HFFc6 (cell line): ENCODE data around the gene HMGB1. TPM values are rescaled to one million over a fixed set of nuclear protein-coding genes. Genes with fewer than 3 reads are reported as not detected.
A peak's percentile ranks its signal among the peaks of the same experiment; 100 is the strongest.

Experiments
- DNase-seq: peaks from one replicate; pipeline ENCODE4 v3.0.0-alpha.2; 2018
- H3K27ac Mint-ChIP-seq: 2 replicates; pipeline ENCODE4 v1.8.0; 2020; ENCODE audit warnings: mild to moderate bottlenecking, mixed read lengths
- H3K27me3 Mint-ChIP-seq: 2 replicates; pipeline ENCODE4 v1.8.0; 2021; ENCODE audit warnings: mild to moderate bottlenecking, moderate library complexity, mixed read lengths; ENCODE audit not compliant: insufficient read depth
- H3K36me3 Mint-ChIP-seq: 2 replicates; pipeline ENCODE4 v1.8.0; 2021; ENCODE audit warnings: low read depth, mixed read lengths
- H3K4me1 Mint-ChIP-seq: 2 replicates; pipeline ENCODE4 v1.8.0; 2020; ENCODE audit warnings: low read depth, mixed read lengths
- H3K4me3 Mint-ChIP-seq: 2 replicates; pipeline ENCODE4 v1.8.0; 2020; ENCODE audit warnings: mild to moderate bottlenecking, moderate library complexity, mixed read lengths
- H3K9me3 Mint-ChIP-seq: 2 replicates; pipeline ENCODE4 v1.8.0; 2020; ENCODE audit warnings: mild to moderate bottlenecking, mixed read lengths
- CTCF ChIP-seq: fragments of 200-600 bp; sonication (generic); IDR thresholded peaks from 2 replicates; pipeline ENCODE4 v1.5.0; 2021; ENCODE audit warnings: antibody characterized with exemption, mild to moderate bottlenecking
- total RNA-seq, 6 experiments: library from RNA; stranded (reverse); fragmentation: NEBNext Ultra II Directional; extraction: Animal tissue kit (Norgen Biotek cat#: 25700); gene quantifications; 2 replicates in 1 of 6; 3 replicates in 5 of 6; pipeline ENCODE4 v1.2.3, GENCODE V29; 2021

Gene HMGB1
- total RNA-seq, 6 experiments from 2014 or later, result 259 to 434 (median 377) TPM

- Mint-ChIP-seq H3K27me3 (no peaks in the 10 kb centered on the region; the same call in 1 of the 2 replicates), H3K36me3 (no peaks in the 10 kb centered on the region), H3K4me1 (peaks cover 49% of the 10 kb centered on the region), H3K9me3 (no peaks in the 10 kb centered on the region), H3K27ac (no peak overlapping the region), H3K4me3 (no peak overlapping the region)
- no peak for DNase-seq
- TF ChIP-seq CTCF, result no peak
Observed at GRCh38 chr13:30423891-30424290, 41.8 kb downstream of the HMGB1 start.

DNA sequence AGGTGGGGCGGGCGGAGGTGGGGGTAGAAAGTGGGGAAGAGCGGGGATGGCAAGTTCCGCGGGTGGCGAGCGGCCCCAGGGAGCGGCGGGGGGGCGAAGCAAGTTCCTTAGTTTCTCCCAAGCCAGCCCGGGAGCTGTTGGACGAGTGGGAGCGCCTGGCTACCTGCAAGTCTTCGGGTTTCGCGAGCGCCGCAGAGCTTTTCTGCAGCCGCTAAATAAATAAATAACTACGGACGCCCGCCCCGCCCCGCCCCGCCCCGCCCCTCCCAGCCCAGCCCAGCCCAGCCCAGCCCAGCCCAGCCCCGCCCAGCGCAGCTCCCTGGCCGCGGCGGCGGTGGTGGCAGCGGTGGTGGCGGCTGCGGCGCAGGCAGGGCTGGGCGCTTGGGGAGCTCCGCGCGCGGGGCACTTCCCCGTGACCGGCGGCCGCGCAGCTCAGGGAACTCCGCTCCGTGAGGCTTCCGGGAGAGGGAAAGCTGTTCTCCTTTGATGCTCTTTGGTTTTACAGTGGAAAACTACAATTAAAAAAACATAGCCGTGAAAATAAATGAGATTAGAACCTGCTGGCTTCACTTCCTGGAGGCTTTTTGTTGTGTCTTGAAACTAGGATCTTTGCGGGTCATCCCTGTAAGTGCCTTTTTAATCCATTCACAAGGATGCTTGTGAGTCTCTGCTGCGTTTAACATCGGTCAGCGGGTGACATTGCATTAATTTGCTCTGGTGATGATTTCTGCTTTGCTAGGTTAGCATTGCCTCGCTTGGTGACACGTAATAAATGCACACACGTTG is 43.5 kb downstream of the HMGB1 start, which contains the start of gene UBE2L5:
Gene UBE2L5 (plus strand): TSS at position 440 of the 786 bp plus-strand sequence. CDS start 5,498 bp downstream, outside the sequence.
- Mint-ChIP-seq H3K36me3 (no peaks in the 10 kb centered on the region), H3K4me1 (peaks cover 47% of the 10 kb centered on the region), H3K9me3 (no peaks in the 10 kb centered on the region), H3K27ac (peak within 1 kb of the TSS; percentile 94), H3K27me3 (no peaks in the 10 kb centered on the region; the same call in 1 of the 2 replicates), H3K4me3 (peak within 1 kb of the TSS; percentile 89)
- no peak for TF ChIP-seq CTCF
- DNase-seq, result peak; percentile 91

DNA sequence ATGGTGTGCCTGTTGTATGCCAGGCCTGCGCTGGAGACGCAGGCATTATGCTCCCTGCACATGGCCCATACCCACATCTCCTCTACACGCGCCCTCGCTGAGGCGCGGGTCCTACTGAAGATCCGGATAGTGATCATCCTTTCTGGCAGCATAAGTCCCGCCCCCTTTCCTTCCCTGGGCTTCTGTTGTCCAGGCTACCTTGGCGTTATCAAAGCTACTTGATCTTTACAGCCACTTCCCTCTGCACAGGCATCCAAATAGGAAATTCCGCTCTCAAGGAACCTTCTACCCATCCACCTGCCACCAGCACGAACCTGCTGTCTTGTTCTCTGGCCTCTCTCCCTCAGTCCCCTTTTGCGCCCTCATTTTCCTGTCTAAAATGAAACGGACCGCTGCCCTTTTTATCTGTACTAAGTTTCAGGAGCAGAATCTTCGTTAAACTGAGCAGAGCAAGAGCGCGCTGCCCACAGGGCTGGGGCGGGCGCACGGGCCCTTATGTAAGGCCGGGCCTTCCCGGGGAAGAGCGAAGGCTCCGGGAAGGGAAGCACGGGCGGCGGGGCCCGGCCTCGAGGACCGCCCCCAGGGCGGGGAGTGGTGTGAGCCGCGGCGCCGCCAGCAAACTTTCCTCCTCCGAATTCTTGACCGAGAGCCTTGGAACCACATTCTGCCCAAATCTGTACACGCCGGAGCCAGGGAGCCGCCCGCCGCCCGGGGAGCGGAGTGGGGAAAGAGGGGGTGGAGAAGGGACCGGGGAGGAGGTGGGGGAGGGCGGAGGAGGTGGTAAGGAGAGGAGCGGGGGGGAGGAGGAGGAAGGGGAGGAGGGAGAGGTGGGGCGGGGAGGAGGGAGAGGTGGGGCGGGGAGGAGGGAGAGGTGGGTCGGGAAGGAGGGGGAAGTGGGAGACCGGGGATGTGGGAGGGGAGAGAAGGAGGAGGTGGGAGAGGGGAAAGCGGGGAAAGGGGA is 44.4 kb downstream of the HMGB1 start:
- peak; percentile 81 for DNase-seq
- Mint-ChIP-seq H3K4me1 (peaks cover 45% of the 10 kb centered on the region), H3K36me3 (no peaks in the 10 kb centered on the region), H3K27ac (peak overlapping the region; percentile 94), H3K27me3 (no peaks in the 10 kb centered on the region; the same call in 1 of the 2 replicates), H3K4me3 (peak overlapping the region; percentile 89), H3K9me3 (no peaks in the 10 kb centered on the region)
- TF ChIP-seq CTCF, result no peak

GRCh38 chr13:30418717-30419459 is 46.8 kb downstream of the HMGB1 start:
- peaks cover 53% of the 10 kb centered on the region for H3K4me1 Mint-ChIP-seq

More at GRCh38 chr13:30418717-30419459, 46.8 kb downstream of the HMGB1 start:
- no peaks in the 10 kb centered on the region for H3K9me3 Mint-ChIP-seq
- DNase-seq, result no peak
- no peaks in the 10 kb centered on the region; the same call in 1 of the 2 replicates for H3K27me3 Mint-ChIP-seq
- H3K36me3 Mint-ChIP-seq, result no peaks in the 10 kb centered on the region
- H3K4me3 Mint-ChIP-seq, result no peak overlapping the region
- no peak for TF ChIP-seq CTCF
- H3K27ac Mint-ChIP-seq, result no peak overlapping the region
